ENCODE measurements around the gene TMPRSS12.

GRCh38 chr12:50820177-50820576 is 22.5 kb upstream of the TMPRSS12 start:
- no peak for TF ChIP-seq POLR2A (IDR thresholded peaks at IDR 0.05)
- no peak for TF ChIP-seq CTCF (IDR thresholded peaks at IDR 0.05)

Measured in thyroid gland (tissue), 4 donors.